ENCODE data around the gene RNU7-1. TPM values are rescaled to one million over a fixed set of nuclear protein-coding genes. Genes with fewer than 3 reads are reported as not detected.

Gene RNU7-1
- polyA plus RNA-seq, 2 of the 4 experiments (the other 2 are of a cell fraction): not detected

DNA sequence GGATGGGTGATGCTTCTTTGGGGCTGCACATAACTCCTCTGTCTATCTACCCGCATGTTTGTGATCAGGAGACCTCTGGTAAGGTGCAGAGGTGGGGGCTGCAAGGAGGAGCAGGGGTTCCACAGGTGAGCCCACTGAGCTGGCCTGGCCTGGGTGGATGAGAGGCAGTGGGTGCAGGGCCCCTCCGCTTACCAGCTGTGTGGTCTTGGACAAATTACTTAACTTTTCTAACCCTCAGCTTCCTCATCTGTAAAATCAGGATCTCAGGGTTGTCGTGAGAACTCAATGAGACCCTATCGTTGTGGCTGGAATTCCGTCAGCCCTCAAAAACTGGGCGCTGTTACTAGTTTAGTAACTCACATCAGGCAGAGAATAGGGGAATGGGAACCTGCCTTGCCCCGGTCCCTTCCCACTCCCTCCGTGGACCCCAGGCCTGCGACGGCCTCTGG is 15.0 kb downstream of the RNU7-1 start:
- H3K4me2 ChIP-seq: no peak overlapping the region

DNA sequence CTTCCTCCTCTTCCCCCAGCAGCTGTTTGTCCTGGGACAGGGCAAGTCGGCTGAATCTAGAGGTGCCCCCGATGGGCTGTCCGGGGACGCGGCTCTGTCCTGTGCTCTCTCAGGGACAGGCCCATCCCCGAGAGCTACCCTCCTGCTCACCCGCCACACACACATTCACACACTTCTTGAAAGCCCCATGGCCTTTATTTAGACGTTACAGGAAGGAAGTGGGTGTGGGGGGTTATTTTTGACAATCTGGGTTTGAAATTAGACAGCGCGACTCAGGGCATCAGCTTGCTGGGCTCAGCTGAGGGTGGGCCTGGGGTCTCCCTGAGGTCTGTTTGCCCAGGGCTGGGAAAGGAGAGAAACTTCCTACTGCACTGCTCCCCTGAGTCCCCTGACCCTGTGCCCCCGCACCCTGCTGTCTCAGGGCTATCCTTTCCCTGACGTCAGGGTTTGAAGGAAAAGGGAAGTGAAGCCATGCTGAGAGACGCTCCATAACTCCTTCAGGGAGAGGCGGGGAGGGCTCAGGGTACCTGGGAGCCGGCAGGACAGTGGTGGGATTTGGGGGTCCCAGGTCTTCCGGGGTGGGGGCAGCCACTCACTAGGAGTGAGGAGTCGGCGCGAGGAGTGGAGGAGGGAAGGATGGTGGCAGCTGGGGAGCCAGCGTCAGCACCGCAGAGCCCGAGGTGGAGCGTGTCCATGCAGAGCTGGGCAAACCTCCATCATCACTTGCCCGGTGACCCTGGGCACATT is 15.6 kb downstream of the RNU7-1 start:
- FAIRE-seq: no peak
- WGBS (ENCODE audit: missing lambda C conversion rate): 89% methylated on average over 24 of the region's 24 CpGs
- TF ChIP-seq HDAC2 (IDR thresholded peaks at IDR 0.05) (no peak), NR3C1 (IDR thresholded peaks at IDR 0.05) (no peak), CHD4 (IDR thresholded peaks at IDR 0.05; ENCODE audit: borderline replicate concordance) (no peak), POLR2AphosphoS2 (conservative IDR thresholded peaks at IDR 0.05; ENCODE audit: low read length) (no peak), HOXA7 (CRISPR knock-in tag; IDR thresholded peaks at IDR 0.05) (no peak), POLR2A (IDR thresholded peaks at IDR 0.05; ENCODE audit: low read length) (no peak), MYC (IDR thresholded peaks at IDR 0.05; ENCODE audit: borderline replicate concordance, low read length) (no peak), ZC3H11A (IDR thresholded peaks at IDR 0.05) (no peak), KDM1A (IDR thresholded peaks at IDR 0.05; ENCODE audit: low read depth) (no peak), RNF2 (IDR thresholded peaks at IDR 0.05; ENCODE audit: borderline replicate concordance, low read depth) (no peak), EP300 (IDR thresholded peaks at IDR 0.05) (no peak), TP53 (CRISPR knock-in tag; IDR thresholded peaks at IDR 0.05) (no peak), CBX8 (IDR thresholded peaks at IDR 0.05) (no peak)
- TF ChIP-seq, protein P1, sequence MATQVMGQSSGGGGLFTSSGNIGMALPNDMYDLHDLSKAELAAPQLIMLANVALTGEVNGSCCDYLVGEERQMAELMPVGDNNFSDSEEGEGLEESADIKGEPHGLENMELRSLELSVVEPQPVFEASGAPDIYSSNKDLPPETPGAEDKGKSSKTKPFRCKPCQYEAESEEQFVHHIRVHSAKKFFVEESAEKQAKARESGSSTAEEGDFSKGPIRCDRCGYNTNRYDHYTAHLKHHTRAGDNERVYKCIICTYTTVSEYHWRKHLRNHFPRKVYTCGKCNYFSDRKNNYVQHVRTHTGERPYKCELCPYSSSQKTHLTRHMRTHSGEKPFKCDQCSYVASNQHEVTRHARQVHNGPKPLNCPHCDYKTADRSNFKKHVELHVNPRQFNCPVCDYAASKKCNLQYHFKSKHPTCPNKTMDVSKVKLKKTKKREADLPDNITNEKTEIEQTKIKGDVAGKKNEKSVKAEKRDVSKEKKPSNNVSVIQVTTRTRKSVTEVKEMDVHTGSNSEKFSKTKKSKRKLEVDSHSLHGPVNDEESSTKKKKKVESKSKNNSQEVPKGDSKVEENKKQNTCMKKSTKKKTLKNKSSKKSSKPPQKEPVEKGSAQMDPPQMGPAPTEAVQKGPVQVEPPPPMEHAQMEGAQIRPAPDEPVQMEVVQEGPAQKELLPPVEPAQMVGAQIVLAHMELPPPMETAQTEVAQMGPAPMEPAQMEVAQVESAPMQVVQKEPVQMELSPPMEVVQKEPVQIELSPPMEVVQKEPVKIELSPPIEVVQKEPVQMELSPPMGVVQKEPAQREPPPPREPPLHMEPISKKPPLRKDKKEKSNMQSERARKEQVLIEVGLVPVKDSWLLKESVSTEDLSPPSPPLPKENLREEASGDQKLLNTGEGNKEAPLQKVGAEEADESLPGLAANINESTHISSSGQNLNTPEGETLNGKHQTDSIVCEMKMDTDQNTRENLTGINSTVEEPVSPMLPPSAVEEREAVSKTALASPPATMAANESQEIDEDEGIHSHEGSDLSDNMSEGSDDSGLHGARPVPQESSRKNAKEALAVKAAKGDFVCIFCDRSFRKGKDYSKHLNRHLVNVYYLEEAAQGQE (IDR thresholded peaks at IDR 0.05): no peak
- TF ChIP-seq, protein P2, sequence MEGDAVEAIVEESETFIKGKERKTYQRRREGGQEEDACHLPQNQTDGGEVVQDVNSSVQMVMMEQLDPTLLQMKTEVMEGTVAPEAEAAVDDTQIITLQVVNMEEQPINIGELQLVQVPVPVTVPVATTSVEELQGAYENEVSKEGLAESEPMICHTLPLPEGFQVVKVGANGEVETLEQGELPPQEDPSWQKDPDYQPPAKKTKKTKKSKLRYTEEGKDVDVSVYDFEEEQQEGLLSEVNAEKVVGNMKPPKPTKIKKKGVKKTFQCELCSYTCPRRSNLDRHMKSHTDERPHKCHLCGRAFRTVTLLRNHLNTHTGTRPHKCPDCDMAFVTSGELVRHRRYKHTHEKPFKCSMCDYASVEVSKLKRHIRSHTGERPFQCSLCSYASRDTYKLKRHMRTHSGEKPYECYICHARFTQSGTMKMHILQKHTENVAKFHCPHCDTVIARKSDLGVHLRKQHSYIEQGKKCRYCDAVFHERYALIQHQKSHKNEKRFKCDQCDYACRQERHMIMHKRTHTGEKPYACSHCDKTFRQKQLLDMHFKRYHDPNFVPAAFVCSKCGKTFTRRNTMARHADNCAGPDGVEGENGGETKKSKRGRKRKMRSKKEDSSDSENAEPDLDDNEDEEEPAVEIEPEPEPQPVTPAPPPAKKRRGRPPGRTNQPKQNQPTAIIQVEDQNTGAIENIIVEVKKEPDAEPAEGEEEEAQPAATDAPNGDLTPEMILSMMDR (IDR thresholded peaks at IDR 0.05): no peak
- TF ChIP-seq, protein P3, sequence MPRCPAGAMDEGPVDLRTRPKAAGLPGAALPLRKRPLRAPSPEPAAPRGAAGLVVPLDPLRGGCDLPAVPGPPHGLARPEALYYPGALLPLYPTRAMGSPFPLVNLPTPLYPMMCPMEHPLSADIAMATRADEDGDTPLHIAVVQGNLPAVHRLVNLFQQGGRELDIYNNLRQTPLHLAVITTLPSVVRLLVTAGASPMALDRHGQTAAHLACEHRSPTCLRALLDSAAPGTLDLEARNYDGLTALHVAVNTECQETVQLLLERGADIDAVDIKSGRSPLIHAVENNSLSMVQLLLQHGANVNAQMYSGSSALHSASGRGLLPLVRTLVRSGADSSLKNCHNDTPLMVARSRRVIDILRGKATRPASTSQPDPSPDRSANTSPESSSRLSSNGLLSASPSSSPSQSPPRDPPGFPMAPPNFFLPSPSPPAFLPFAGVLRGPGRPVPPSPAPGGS (IDR thresholded peaks at IDR 0.05): no peak
- TF ChIP-seq, protein P4, sequence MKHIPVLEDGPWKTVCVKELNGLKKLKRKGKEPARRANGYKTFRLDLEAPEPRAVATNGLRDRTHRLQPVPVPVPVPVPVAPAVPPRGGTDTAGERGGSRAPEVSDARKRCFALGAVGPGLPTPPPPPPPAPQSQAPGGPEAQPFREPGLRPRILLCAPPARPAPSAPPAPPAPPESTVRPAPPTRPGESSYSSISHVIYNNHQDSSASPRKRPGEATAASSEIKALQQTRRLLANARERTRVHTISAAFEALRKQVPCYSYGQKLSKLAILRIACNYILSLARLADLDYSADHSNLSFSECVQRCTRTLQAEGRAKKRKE (CRISPR knock-in tag; IDR thresholded peaks at IDR 0.05; ENCODE audit: low read depth): no peak
- TF ChIP-seq, protein P5, sequence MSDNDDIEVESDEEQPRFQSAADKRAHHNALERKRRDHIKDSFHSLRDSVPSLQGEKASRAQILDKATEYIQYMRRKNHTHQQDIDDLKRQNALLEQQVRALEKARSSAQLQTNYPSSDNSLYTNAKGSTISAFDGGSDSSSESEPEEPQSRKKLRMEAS (IDR thresholded peaks at IDR 0.05): no peak
- TF ChIP-seq, protein P6, sequence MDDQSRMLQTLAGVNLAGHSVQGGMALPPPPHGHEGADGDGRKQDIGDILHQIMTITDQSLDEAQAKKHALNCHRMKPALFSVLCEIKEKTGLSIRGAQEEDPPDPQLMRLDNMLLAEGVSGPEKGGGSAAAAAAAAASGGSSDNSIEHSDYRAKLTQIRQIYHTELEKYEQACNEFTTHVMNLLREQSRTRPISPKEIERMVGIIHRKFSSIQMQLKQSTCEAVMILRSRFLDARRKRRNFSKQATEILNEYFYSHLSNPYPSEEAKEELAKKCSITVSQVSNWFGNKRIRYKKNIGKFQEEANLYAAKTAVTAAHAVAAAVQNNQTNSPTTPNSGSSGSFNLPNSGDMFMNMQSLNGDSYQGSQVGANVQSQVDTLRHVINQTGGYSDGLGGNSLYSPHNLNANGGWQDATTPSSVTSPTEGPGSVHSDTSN (IDR thresholded peaks at IDR 0.05): no peak
- no peak for ATAC-seq
- Histone ChIP-seq H3K4me2 (no peak overlapping the region), H3K4me1 (peaks cover 25% of the 10 kb centered on the region), H3K9me3 (no peaks in the 10 kb centered on the region), H3K27ac (no peak overlapping the region), H3K4me3 (no peak overlapping the region)
- ChIA-PET POLR2A (interaction anchor here (0.5 to 9.0 kb wide), 2 partner anchors 14 to 72 kb away, joined by 3 to 174 read pairs; partner anchors contain the start of genes C12orf57 and RNU7-1), CTCF (interaction anchor here (0.8 to 11.2 kb wide), 8 partner anchors 14 to 185 kb away, joined by 3 to 354 read pairs (median 4); partner anchors contain the start of genes C12orf57, C1RL, RNU7-1 and SPSB2)
- no peak for DNase-seq (ENCODE audit: low read depth in 1 of 2, low spot score in 1 of 2)

More for the DNA sequence above, 15.0 kb downstream of the RNU7-1 start:
- Histone ChIP-seq H3K4me1 (peaks cover 25% of the 10 kb centered on the region), H3K4me3 (no peak overlapping the region), H3K27ac (no peak overlapping the region), H3K9me3 (no peaks in the 10 kb centered on the region)
- CTCF ChIA-PET: interaction anchor here (0.8 to 11.2 kb wide), 8 partner anchors 14 to 186 kb away, joined by 3 to 354 read pairs (median 4); partner anchors contain the start of genes C12orf57, C1RL, RNU7-1 and SPSB2
- no peak for DNase-seq (ENCODE audit: low read depth in 1 of 2, low spot score in 1 of 2)
- TF ChIP-seq EHF (CRISPR knock-in tag; IDR thresholded peaks at IDR 0.05) (no peak), EHMT2 (IDR thresholded peaks at IDR 0.05; ENCODE audit: low read depth) (no peak), FOXS1 (CRISPR knock-in tag; IDR thresholded peaks at IDR 0.05) (no peak), KDM5A (IDR thresholded peaks at IDR 0.05) (no peak), ZSCAN20 (CRISPR knock-in tag; IDR thresholded peaks at IDR 0.05) (no peak), HOXB13 (CRISPR knock-in tag; IDR thresholded peaks at IDR 0.05; ENCODE audit: low read depth) (no peak), RCOR1 (IDR thresholded peaks at IDR 0.05; ENCODE audit: low read depth, low read length) (no peak)
- TF ChIP-seq, protein P7, sequence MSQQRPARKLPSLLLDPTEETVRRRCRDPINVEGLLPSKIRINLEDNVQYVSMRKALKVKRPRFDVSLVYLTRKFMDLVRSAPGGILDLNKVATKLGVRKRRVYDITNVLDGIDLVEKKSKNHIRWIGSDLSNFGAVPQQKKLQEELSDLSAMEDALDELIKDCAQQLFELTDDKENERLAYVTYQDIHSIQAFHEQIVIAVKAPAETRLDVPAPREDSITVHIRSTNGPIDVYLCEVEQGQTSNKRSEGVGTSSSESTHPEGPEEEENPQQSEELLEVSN (IDR thresholded peaks at IDR 0.05; ENCODE audit: borderline replicate concordance, low read depth): no peak
- TF ChIP-seq, protein P3 (IDR thresholded peaks at IDR 0.05): no peak
- no peak for FAIRE-seq
- POLR2A ChIA-PET: interaction anchor here (9.0 kb wide), 1 partner anchor 14 kb away, joined by 174 read pairs; the partner anchor contains the start of genes C12orf57 and RNU7-1
- ATAC-seq: no peak
- 86% methylated on average over 10 of the region's 10 CpGs for WGBS (ENCODE audit: missing lambda C conversion rate)

Data from A549 (cell line).